HG03066 (cell line): ENCODE data around the gene CBFB.

Experiments
- ATAC-seq: cut with Tn5 transposase; IDR thresholded peaks from one replicate; pipeline ENCODE4 v1.9.1; 2021; ENCODE audit warnings: low read depth; ENCODE audit not compliant: unreplicated experiment

The CBFB gene

DNA sequence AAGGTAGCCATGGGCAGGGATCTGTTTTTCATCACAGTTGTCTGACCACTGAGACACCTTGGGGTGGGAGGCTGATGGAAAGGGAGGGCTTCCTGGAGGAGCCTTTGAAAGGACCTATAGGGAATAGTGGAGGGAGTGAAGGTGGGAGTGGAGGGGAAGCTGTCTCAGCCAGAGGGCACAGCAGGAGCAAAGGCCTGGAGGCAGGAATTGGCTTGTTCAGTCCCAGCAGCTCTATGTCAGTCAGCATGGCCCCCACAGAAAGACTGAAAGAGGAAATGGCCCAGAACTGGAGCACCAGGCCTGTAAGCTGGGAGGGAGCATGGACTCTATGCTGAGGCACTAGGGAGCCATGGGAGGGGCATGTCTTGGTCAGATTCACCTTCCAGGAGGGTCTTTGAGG is 12.8 kb upstream of the CBFB start:
- no peak for ATAC-seq

DNA sequence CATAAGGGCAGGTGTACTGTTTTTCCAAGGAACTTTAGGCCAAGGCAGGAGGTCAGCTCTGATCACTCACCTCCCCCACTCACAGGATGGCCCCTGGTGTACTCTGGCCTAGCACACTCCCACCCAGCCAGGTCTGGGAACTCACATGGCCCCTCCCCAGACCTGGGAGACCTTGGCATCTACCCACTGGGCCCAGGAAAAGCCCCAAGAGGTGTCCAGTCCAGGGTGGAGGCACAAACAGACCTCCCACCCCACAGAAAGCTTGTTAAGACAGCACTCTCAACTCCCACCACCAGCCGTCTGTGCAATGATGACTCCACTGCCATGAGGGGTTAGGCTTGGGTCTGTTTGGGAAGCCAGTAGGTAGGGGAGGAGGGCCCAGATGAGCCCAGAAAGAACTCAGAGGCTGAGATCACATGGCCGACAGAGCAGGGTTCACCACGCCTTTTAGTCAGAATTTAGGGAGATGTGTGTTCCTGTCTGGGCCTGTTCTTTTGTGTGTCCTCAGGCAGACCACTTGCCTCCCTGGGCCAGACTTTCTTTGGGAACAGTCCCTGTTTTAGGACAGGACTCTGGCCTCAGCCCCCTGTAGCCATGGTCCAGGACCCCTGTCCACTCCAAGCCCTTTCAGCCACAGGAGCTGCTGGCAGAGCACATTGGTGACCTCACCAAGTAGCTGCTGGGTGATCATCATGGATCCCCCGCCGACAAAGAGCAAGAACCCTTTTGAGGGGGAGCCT is 12.1 kb upstream of the CBFB start:
- no peak for ATAC-seq

DNA sequence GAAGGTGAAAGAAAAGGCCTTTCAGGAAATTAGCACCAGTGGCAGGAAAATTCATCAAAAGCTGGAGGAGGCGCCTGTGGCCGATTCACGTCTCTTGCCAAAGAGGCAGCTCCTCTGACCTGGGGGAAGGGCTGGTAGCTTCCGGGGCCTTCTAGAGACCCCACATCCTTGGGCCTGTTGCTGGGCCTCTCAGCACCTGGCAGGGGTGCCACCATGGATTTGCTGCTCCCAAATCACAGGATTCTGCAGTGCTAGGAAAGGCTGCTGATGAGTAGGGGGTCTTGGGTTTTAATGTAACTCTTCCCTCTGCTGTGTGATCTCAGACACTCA is 11.6 kb upstream of the CBFB start:
- ATAC-seq: no peak

DNA sequence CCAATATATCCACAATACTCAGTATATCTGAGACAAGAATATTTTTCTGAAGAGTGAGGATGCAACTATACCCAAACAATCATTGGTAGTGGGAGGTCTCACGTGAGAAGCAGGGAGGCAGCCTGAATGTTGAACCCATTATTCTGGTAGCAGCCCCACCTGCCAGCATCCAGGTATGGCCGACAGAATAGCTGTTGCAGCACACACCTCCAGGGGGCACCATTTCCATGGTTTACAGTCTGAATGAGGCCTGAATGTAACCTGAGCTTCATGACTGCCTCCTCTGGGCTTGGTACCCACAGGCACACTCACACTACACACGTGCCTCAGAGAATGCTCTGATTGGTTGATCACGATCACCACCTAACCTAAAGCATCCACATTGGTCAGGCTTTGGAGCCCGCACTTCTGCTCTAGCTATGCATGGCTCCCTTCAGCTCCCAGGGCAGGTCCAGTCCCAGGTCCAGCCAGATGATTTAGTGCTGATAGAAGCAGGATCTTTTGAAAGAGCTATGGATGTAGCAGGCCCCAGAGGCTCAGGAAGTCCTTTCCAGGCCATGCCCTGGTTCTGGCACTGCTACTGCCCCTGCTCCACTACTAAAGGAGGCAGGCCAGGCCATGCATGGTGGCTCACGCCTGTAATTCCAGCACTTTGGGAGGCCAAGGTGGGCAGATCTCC is 11.0 kb upstream of the CBFB start:
- ATAC-seq: peak; percentile 74

DNA sequence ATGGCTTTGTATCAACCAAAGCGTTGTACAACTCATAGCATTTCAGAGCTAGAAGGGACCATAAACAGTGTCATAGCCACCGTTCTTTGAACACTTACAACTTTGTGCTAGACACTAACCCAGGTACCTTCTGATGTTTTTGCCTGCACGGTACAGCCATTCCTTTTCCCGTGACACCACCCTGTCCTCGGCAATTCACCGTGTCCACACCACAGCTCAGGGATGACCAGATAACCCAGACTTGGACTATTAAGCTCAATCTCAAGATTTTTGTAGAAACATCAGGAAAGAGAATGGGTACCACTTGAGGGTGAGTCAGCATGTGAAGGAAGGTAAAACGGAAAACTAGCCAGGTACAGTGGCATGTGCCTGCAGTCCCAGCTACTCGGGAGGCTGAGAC is 9.8 kb upstream of the CBFB start:
- ATAC-seq: no peak

DNA sequence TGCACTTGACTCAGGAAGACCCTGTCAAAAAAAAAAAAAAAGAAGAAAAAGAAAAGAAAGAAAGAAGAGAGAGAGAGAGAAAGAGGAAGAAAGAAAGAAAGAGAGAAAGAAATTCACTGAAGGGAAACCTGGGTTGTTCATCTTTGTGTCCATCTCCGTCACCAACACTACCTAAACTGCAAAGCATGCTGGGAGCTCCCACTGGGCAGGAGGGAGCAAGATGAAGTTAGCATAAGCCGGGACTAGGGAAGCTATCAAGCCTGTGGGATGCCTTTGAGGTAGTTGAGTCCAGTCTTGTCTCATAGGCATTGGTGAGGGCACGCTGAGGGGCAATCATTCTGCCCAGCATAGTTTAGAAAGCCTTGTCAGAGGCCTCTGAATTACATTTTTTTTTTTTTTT is 7.6 kb upstream of the CBFB start:
- no peak for ATAC-seq

DNA sequence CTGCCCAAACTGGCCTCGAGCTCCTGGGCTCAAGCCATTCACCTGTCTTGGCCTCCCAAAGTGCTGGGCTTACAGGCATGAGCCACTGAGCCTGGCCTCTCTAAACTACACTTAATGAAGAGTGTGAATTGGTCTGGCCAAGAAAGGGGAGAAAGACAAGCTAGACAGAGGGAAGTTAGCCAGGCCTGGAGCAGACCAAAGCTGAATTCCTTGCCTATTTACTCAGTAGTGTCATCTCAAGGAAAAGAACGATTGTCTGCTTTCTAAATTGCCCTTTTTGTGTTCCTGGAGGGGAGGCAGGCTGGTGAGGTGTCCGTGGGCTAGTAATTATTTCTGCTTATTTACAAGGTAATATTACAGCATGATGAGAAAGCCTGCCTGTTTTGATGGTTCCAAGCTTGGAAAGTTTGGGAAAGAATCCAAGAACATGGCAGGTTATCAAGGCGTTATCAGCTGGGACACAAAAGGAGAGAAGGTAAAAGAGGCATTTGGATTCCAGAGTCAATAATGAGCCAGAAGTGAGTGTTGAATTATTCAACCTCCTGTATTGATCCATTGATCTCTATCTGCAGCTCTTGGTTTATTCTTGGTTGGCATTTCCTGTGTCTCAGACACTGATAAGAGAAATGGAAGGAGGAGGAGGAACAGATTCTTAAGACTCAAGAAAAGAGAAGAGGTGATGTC is 6.3 kb upstream of the CBFB start:
- no peak for ATAC-seq

DNA sequence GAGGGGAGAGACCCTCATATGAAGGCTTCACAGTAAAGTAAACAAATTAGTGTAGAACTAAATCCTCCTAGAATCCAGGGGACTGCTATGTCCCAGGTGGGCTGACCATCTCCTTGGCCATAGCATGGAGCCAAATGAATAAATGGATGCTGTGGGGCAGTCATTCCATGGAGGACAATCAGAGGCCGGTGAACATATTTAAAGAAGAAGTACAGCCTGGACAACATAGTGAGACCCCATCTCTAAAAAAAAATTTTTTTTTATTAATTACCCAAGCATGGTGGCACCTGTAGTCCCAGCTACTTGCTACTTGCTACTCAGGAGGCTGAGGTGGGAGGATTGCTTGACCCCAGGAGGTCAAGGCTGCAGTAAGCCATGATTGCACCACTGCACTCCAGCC is 5.3 kb upstream of the CBFB start:
- no peak for ATAC-seq

DNA sequence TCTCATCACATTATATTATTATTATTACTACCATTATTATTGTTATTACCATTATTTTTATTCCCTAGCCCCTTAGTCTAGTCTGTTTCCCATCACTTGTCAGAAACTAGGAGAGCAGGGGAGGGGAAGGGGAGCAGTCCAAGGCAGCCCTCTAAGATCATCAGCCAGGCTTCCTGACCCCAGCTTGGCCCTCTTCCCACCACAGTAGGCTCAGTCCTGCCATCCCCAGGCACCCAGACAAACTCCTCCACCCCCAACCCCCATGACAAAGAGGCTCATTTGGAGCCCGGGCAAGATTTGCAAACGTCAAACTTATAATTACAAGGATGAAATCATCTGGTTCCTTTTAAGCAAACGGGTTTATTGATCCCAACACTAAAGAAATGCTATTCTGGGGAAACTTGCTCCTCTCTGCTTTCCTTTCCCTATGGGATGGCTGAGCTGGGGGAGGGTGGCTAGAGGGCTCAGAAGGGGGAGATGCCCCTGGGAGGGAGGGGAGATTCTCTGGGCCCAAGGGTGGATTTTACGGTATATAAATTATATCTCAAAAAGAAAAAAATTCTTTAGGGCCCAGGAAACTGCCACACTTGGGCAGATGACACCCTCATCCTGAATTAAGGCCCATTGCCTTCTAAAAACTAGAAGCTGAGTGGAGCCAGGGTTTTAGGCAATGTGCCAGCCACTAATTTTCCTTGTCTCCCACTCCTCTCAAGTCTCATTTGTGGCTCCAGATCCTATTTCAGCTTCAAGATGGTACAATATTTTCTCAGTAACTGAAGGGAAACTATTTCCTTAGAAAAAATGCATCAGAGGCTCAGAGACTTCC is 4.4 kb upstream of the CBFB start:
- no peak for ATAC-seq

DNA sequence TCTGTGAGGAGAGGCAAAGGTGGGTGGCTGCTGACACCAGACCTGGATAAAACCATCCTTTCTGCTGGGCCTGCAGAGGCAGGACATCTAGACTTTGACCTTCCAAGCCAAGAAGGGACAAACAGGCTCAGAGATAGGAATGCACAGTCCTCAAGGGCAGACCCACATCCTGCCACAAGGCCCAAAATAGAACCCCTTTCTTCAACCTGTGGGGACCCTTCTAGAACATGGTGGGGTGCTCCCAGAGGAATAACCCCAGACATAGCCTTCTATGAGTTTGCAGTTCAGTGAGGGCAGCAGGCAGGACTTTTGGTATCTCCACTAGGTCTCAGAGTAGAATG is 3.8 kb upstream of the CBFB start:
- no peak for ATAC-seq

DNA sequence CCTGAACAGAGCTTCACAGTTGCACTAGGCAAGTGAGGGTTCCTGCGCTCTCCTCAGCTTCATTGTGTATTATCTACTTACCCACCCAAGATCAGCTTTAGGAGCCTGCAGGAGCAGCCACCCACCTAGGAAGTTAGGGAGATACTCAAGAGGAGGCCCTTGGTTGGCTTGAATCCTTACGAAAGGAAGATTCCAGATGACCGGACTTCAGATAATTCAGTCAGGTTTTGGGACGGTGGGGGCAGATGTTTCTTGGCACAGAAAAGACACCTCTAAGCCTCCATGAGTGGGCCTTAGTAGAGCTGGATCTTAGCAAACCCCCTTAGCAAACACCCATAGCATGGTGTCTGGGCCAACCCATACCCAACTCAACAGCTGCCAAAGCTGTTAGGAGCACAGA is 2.4 kb upstream of the CBFB start:
- no peak for ATAC-seq

DNA sequence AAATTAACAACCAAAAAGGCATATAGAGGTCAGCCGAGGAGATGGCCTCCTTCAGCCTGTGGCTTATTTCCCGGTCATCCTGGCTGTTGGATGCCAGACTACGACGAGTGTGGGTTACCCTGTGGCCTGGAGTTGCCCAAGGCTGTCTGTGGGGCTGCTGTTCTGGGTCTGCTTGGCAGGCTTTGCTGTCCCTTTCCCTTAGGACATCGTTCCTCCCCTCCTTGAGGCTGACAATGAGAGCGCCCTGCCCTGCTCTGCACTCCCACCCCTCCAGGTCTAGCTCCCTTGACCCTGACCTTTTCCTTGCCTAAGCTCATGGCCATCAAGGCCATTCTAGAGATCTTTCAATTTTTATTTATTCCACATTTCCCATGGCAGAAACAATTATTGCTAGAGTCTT is 1.9 kb upstream of the CBFB start:
- ATAC-seq: no peak

DNA sequence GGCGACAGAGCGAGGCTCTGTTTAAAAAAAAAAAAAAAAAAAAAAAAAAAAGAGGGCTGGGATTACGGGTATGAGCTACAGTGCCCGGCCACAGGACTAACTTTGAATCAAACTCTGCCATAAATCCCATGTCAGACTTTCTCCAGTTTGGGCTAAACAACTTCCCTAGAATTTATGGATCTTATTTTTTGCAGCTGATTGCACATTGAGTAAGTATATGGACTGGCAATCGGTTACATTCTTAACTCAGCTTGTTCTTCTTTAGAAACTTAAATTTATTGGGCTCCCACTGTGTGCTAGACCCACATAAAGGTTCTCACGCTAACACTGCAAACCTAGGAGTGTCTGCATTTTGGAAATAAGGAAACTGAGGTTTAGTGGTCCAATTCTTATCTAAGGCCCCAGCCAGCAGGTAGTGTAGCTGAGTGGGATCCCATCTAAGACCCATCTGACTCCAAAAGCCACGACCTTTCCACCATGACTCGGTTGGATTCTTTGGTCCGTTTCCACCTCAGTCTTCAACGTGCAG is 718 bp upstream of the CBFB start:
- ATAC-seq: no peak

DNA sequence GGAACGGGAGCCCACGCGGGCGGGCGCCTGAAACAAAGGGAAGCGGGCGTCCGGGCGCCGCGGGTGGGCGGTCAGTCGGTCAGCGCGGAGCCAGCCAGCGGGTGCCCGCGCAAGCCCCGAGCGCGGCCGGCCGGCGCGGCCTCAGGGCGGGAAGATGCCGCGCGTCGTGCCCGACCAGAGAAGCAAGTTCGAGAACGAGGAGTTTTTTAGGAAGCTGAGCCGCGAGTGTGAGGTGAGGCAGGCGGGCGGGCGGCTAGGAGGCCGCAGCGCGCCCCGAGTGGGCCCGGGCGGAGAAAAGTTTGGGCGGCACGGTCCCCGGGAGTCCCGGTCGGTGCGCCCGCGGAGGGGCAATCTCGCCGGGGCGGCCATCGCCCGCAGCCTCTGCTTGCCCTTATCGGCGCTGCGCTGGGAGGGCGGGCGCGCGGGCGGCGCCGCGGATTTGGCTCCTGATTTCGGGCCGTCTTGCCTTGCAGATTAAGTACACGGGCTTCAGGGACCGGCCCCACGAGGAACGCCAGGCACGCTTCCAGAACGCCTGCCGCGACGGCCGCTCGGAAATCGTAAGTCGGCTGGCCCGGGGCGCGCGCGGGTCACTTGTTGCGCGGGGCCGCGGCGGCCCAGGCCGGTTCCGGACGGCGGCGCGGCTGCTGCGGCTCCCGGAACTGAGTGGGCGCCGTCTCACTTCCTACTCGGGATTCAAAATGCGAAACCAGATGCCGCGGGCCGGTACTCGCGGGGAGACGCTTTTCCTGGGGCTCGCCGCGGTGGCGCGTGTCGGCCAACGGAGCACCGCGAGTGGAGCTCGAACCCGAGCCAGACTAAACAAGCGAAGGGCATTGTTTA is 526 bp downstream of the CBFB start:
- peak; percentile 44 for ATAC-seq

DNA sequence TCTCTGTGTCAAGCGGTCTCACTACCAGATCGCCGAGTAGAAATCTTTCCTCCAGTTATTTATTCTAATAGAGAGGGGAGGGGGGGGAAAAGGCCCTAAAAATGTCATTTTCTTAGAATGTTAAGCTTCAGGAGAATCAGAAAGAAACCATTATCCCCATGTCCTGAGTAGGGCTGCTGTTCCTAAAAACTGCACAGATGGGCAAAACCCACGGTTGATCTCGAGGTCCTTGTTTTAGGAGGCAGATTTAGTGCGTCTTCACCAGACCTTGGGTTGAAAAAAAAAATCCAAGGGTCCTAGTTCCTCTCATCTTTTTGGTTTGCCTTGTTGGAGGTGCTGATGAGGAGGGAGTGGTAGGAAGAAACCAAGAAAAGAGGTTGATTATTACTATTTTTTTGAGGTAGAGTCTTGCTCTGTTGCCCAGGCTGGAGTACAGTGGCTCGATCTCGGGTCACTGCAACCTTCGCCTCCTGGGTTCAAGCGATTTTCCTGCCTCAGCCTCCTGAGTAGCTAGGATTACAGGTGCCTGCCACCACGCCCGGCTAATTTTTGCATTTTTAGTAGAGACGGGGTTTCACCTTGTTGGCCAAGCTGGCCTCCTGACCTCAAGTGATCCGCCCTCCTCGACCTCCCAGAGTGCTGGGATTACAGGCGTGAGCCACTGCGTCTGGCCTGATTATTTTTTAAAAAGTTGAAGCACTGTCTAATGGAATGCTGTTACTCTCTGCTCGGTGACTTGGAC is 1.4 kb downstream of the CBFB start:
- no peak for ATAC-seq

DNA sequence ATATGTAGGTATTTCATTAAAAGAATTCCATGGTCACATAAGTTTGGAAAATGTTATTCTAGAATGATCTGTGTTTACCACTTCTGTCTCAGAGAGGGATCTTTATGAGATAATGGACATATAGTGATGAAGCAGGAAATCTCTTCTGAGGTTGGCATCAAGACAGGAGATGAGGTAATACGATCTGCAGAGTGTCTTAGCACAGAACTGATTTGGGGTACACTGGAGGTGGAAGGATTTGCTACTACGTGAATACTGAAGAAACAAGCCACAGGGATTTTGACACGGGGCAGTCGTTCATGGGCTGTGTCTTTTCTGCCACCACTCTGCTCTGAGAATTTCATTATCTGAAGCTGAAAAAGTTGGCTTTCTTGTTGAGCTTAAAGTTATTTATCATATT is 5.5 kb downstream of the CBFB start:
- no peak for ATAC-seq

DNA sequence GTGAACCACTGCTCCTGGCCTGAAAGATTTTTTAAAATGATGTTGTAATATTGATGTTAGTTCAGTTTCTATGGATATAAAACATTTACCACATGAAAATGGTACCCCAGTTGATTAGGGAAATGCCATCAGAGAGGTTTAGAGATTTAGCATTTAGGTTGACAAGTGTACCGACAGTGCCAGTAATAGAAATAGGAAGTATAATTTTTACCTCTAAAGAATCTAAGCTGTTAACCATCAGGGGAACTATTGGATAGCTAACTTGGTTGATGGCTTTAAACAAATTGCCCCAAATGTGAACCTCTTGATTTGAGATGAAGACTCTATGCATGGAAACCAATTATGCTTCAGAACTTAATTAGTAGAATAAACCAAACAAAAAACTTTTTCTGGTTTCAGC is 6.4 kb downstream of the CBFB start:
- no peak for ATAC-seq

DNA sequence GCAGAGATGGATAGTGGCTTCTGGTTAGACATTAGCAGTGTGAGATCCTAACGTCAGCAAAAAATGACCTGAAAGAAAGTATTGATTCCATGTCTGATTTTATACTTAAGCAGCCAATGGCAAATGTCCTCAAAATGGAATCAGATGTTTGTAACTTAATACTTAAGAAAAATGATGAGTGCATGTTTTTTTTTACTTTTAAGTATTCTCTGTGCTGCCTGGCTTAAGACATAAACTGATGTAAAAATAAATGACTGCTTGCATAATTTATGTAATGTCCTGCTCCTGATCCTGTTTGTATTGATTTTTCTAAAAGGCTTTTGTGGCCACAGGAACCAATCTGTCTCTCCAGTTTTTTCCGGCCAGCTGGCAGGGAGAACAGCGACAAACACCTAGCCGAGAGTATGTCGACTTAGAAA is 7.4 kb downstream of the CBFB start:
- ATAC-seq: no peak

DNA sequence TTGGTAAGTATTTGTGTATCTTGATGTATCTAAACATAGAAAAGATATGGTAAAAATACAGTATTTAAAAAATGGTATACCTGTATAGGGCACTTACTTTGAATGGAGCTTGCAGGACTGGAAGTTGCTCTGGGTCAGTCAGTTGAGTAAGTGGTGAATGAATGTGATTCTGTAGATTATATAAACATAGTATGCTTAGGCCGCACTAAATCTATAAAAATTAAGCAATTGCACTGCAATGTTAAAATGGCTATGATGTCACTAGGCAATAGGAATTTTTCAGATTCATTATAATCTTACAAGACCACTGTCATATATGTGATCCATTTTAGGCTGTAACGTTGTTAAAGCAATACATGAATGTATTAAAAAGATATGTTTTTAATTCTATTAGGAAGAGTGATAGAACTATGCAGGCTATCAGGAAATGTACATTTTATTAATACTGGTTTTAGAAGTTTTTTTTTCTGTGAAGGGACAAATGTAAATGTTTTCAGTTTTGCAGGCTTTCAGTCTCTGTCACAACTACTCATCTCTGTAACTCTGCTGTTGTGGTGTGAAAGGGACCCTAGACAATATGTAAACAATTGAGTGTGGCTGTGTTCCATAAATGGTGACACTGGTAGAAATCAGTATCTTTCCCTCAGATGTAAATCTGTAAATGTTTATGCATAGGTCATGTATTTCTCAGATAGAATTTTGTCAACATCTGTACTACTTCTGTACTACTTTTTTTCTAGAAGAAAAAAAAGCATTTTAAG is 10.5 kb downstream of the CBFB start:
- no peak for ATAC-seq
